Brain microvascular endothelial cell (primary cell): Measurements from ENCODE around the gene DDX23.
"Not testable (repeated sequence)": the region's sequence is repeated elsewhere in the genome, so short reads cannot be mapped to it uniquely, and the experiment has no call there.

Experiments used
- DNase-seq: peaks from one replicate; pipeline ENCODE4 v3.0.0-alpha.2; 2020
- H3K27ac ChIP-seq: fragments of 250-450 bp; sonication (Bioruptor Pico); 2 replicates; pipeline ENCODE4 v1.5.1; 2020; ENCODE audit warnings: mild to moderate bottlenecking, moderate library complexity
- H3K27me3 ChIP-seq: fragments of 250-450 bp; sonication (Bioruptor Pico); replicated peaks from 2 replicates; pipeline ENCODE4 v1.5.1; 2020; ENCODE audit warnings: mild to moderate bottlenecking
- H3K36me3 ChIP-seq: fragments of 250-450 bp; sonication (Bioruptor Pico); replicated peaks from 2 replicates; pipeline ENCODE4 v1.5.1; 2020; ENCODE audit warnings: mild to moderate bottlenecking
- H3K4me3 ChIP-seq: 2 replicates; pipeline ENCODE4 v1.5.1; 2011; ENCODE audit warnings: low read depth, mild to moderate bottlenecking, control low read depth, low read length, moderate library complexity
- CTCF ChIP-seq: IDR thresholded peaks from 2 replicates; pipeline ENCODE4 v1.5.1; 2011; ENCODE audit warnings: low read depth, mild to moderate bottlenecking, moderate library complexity, low read length, control low read depth, inconsistent platforms; ENCODE audit errors: missing control alignments
- in situ Hi-C: cut with HindIII; loops from 2 replicates; pipeline ENCODE4 v1.10.0; 2017; ENCODE audit warnings: low sequenced_read_pairs, low pct_ligation_motif_present

The DDX23 gene

GRCh38 chr12:48854488-48854887 is 2.5 kb upstream of the DDX23 start:
- Histone ChIP-seq H3K27me3 (no peaks in the 10 kb centered on the region), H3K27ac (no peak overlapping the region), H3K4me3 (no peak overlapping the region), H3K36me3 (no peaks in the 10 kb centered on the region)
- no peak for TF ChIP-seq CTCF
- DNase-seq = no peak
- in situ Hi-C loops = no loop called here

- TF ChIP-seq CTCF = peak; percentile 81
- peak; percentile 92 for DNase-seq
- Histone ChIP-seq H3K4me3 (peak overlapping the region; percentile 97), H3K27me3 (no peaks in the 10 kb centered on the region), H3K27ac (peak overlapping the region; percentile 2), H3K36me3 (no peaks in the 10 kb centered on the region)
- in situ Hi-C loops = no loop called here
These were observed 1.0 kb upstream of the DDX23 start for GRCh38 chr12:48852734-48853688.

- in situ Hi-C loops, DNase-seq, H3K27me3 ChIP-seq, H3K4me3 ChIP-seq, H3K27ac ChIP-seq: not testable (repeated sequence)
- H3K36me3 ChIP-seq = peaks cover 55% of the 10 kb centered on the region
These were observed 9.9 kb downstream of the DDX23 start for GRCh38 chr12:48842021-48842420.

- in situ Hi-C loops = no loop called here
- no peak for TF ChIP-seq CTCF
- H3K36me3 ChIP-seq = peaks cover 69% of the 10 kb centered on the region
- no peak for DNase-seq
- no peaks in the 10 kb centered on the region for H3K27me3 ChIP-seq
- H3K4me3 ChIP-seq = no peak overlapping the region
- no peak overlapping the region for H3K27ac ChIP-seq
These were observed 13.9 kb downstream of the DDX23 start for GRCh38 chr12:48838048-48838447.

GRCh38 chr12:48832321-48833060 is 19.5 kb downstream of the DDX23 start:
- TF ChIP-seq CTCF = no peak
- in situ Hi-C loops = no loop called here
- no peaks in the 10 kb centered on the region for H3K27me3 ChIP-seq
- no peak overlapping the region for H3K27ac ChIP-seq
- no peak for DNase-seq
- no peak overlapping the region for H3K4me3 ChIP-seq
- H3K36me3 ChIP-seq = peaks cover 81% of the 10 kb centered on the region

- TF ChIP-seq CTCF = no peak
- no peak for DNase-seq
- in situ Hi-C loops = no loop called here
These were observed 20.7 kb downstream of the DDX23 start for GRCh38 chr12:48831257-48831656.

More at GRCh38 chr12:48831257-48831656, 20.7 kb downstream of the DDX23 start:
- Histone ChIP-seq H3K27ac (no peak overlapping the region), H3K4me3 (no peak overlapping the region), H3K36me3 (peaks cover 81% of the 10 kb centered on the region), H3K27me3 (no peaks in the 10 kb centered on the region)
